Tibial nerve (tissue), 4 donors: ENCODE data around the gene TBL1XR1. TPM values are rescaled to one million over a fixed set of nuclear protein-coding genes. Genes with fewer than 3 reads are reported as not detected.

Experiments used
- DNase-seq, 2 donors: peaks; one replicate each; pipeline ENCODE4 v3.0.0-alpha.2; 2019; ENCODE audit warnings: low spot score in 2 of 2
- H3K27ac ChIP-seq, 4 donors: fragments of 200-600 bp; sonication (generic) in 3 of 4; one replicate each; pipeline ENCODE4 v1.5.1; 2017 to 2019; ENCODE audit warnings: mild to moderate bottlenecking in 1 of 4
- H3K27me3 ChIP-seq, 2 donors: fragments of 200-600 bp; sonication (generic) in 1 of 2; one replicate each; pipeline versions ENCODE4 v1.5.1 to v1.6.0; 2017 to 2019
- H3K36me3 ChIP-seq, 3 donors: fragments of 200-600 bp; sonication (generic); one replicate each; pipeline ENCODE4 v1.5.1; 2018 to 2019
- H3K4me1 ChIP-seq, 4 donors: fragments of 200-600 bp; sonication (generic) in 3 of 4; one replicate each; pipeline ENCODE4 v1.5.1; 2017 to 2019
- H3K4me3 ChIP-seq, 4 donors: fragments of 200-600 bp; sonication (generic) in 3 of 4; one replicate each; pipeline ENCODE4 v1.5.1; 2017 to 2019; ENCODE audit warnings: mild to moderate bottlenecking in 1 of 4, moderate library complexity in 1 of 4
- H3K9me3 ChIP-seq, 4 donors: fragments of 200-600 bp; sonication (generic) in 3 of 4; one replicate each; pipeline ENCODE4 v1.5.1; 2017 to 2019
- CTCF ChIP-seq, 5 experiments: fragments of 200-600 bp in 3 of 5; fragments of 450-650 bp in 2 of 5; sonication (generic) in 3 of 5; IDR thresholded peaks; one replicate each; pipeline ENCODE4 v1.5.1; 2016 to 2019; ENCODE audit warnings: antibody characterized with exemption in 5 of 5, mild to moderate bottlenecking in 3 of 5, moderate library complexity in 2 of 5
- EP300 ChIP-seq, 2 donors: sonication (generic); formaldehyde crosslinking; IDR thresholded peaks; one replicate each; pipeline ENCODE4 v1.6.1; 2017; ENCODE audit warnings: antibody characterized with exemption in 2 of 2, mild to moderate bottlenecking in 1 of 2
- POLR2A ChIP-seq, 2 donors: fragments of 450-650 bp; IDR thresholded peaks; one replicate each; pipeline ENCODE4 v1.6.1; 2017; ENCODE audit warnings: antibody characterized with exemption in 2 of 2, mild to moderate bottlenecking in 2 of 2, moderate library complexity in 2 of 2
- WGBS, 2 donors: methylation state at CpG; one replicate each; pipeline ENCODE4 v1.1.5; 2018; 5-methylcytosine and 5-hydroxymethylcytosine counted together
- total RNA-seq, 4 donors: library from RNA; depleted of rRNA; stranded (reverse); fragments of >200 nt; gene quantifications; one replicate each; pipeline ENCODE4 v1.1.0, GENCODE V29; 2016

The TBL1XR1 gene
- total RNA-seq, 4 donors from 2014 or later = 57.1 to 66.3 (median 62.8) TPM

GRCh38 chr3:177034832-177035475 is 162.3 kb downstream of the TBL1XR1 start:
- 95% methylated on average over 3 of the region's 3 CpGs for WGBS, 2 donors
- peaks cover 0 to 7% (median 0%) of the 10 kb centered on the region in 4 donors for H3K4me1 ChIP-seq
- DNase-seq = no peak
- H3K27me3 ChIP-seq = no peaks in the 10 kb centered on the region
- H3K36me3 ChIP-seq = peaks cover 0 to 59% (median 2%) of the 10 kb centered on the region in 3 donors
- TF ChIP-seq POLR2A (IDR thresholded peaks at IDR 0.05) = no peak
- TF ChIP-seq EP300 (IDR thresholded peaks at IDR 0.05) = no peak
- no peak for TF ChIP-seq CTCF (IDR thresholded peaks at IDR 0.05)
- H3K9me3 ChIP-seq = no peaks in the 10 kb centered on the region
- H3K27ac ChIP-seq = no peak overlapping the region
- no peak overlapping the region for H3K4me3 ChIP-seq

- H3K27me3 ChIP-seq = no peaks in the 10 kb centered on the region
- H3K4me3 ChIP-seq = no peak overlapping the region
- no peak for TF ChIP-seq EP300 (IDR thresholded peaks at IDR 0.05)
- no peak for TF ChIP-seq CTCF (IDR thresholded peaks at IDR 0.05)
- no peak for TF ChIP-seq POLR2A (IDR thresholded peaks at IDR 0.05)
- no peak for DNase-seq
- 87 to 89% methylated on average over 3 of the region's 3 CpGs for WGBS, 2 donors
- H3K9me3 ChIP-seq = no peaks in the 10 kb centered on the region
- no peaks in the 10 kb centered on the region for H3K4me1 ChIP-seq
- H3K27ac ChIP-seq = no peak overlapping the region
- peaks cover 0 to 50% (median 0%) of the 10 kb centered on the region in 3 donors for H3K36me3 ChIP-seq
Measured at GRCh38 chr3:177026505-177027277, 170.6 kb downstream of the TBL1XR1 start.

GRCh38 chr3:177015881-177016280 is 181.4 kb downstream of the TBL1XR1 start:
- H3K27me3 ChIP-seq = no peaks in the 10 kb centered on the region
- TF ChIP-seq CTCF (IDR thresholded peaks at IDR 0.05) (no peak), EP300 (IDR thresholded peaks at IDR 0.05) (no peak), POLR2A (IDR thresholded peaks at IDR 0.05) (no peak)
- H3K4me1 ChIP-seq = no peaks in the 10 kb centered on the region
- no peak overlapping the region for H3K4me3 ChIP-seq
- H3K36me3 ChIP-seq = peaks cover 0 to 14% (median 0%) of the 10 kb centered on the region in 3 donors
- 90% methylated on average over 6 of the region's 6 CpGs for WGBS, 2 donors
- H3K27ac ChIP-seq = no peak overlapping the region
- no peaks in the 10 kb centered on the region for H3K9me3 ChIP-seq
- no peak for DNase-seq

GRCh38 chr3:177013681-177014280 is 183.5 kb downstream of the TBL1XR1 start:
- TF ChIP-seq CTCF (IDR thresholded peaks at IDR 0.05) (no peak), EP300 (IDR thresholded peaks at IDR 0.05) (no peak), POLR2A (IDR thresholded peaks at IDR 0.05) (no peak)
- no peak for DNase-seq
- Histone ChIP-seq H3K9me3 (no peaks in the 10 kb centered on the region), H3K4me1 (no peaks in the 10 kb centered on the region), H3K27me3 (no peaks in the 10 kb centered on the region), H3K4me3 (no peak overlapping the region), H3K27ac (no peak overlapping the region), H3K36me3 (peaks cover 0 to 12% (median 0%) of the 10 kb centered on the region in 3 donors)
- WGBS, 2 donors = 83 to 85% methylated on average over 8 of the region's 8 CpGs
